Activated CD8-positive, alpha-beta memory T cell treated with anti-CD3 and anti-CD28 coated beads, Interleukin-2, amount 50 U/mL, for 1 hour (primary cell): Measurements from ENCODE around the gene VSIG2.
"Not testable (repeated sequence)": the region's sequence is repeated elsewhere in the genome, so short reads cannot be mapped to it uniquely, and the experiment has no call there.

Source experiments
- DNase-seq: peaks from one replicate; pipeline ENCODE4 v3.0.0-alpha.2; 2020; ENCODE audit errors: extremely low read depth

The VSIG2 gene, protein sequence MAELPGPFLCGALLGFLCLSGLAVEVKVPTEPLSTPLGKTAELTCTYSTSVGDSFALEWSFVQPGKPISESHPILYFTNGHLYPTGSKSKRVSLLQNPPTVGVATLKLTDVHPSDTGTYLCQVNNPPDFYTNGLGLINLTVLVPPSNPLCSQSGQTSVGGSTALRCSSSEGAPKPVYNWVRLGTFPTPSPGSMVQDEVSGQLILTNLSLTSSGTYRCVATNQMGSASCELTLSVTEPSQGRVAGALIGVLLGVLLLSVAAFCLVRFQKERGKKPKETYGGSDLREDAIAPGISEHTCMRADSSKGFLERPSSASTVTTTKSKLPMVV

DNA sequence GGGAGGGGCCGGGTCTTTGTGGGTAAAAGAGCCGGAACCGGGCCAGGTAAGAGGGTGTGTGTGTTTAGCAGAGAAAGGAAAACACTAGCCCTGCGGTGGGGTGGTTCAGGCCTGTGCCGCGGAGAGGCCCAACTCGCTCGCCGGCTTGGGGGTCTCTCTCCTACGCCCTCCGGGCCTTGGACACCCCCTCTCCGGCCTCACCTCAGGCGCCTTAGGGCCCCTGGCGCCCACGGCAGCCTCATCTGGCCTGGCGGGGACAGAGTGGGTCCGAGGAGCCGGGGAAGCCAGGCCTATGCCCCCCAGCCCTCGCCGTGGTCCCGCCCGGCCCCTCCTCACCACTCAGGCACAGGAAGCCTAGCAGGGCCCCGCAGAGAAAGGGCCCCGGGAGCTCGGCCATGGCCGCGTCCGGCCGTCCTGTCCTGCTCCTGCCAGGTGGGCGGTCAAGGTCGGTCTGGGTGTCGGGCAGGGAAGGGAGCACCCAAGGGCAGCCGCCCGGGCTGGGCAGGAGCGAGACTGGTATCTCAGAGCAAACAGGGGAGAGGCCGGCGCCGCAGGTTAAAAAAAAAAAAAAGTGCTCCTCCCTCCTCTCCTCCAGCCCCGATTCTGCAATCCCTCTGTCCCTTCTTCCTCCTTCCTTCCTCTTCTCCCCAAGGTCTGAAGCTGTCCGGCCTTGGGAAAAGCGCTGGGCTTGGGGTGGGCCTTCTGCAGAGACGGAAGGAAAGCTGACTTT, at the start of gene VSIG2:
VSIG2 (minus strand) TSS at position 515 of the 730 bp plus-strand sequence; CDS start at position 397, 118 bp downstream.
- DNase-seq = no peak

DNA sequence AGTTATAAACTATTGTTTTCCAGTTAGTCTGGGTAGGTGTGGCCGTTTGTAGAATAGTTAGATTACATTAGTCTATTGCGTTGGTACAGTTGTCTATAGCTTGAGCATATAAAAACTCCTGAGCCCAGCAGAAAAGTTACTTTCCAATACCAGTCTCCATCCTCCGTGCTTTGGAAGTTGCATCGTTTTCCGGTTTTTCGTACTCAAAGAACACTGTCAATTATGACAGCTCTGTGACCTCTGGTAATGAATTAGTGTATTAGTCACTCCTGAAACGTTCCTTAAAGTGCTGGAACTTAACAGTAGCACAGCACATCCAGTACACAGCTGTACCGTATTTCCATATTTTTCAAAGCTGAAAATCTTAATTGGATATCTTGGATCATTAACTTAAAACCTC, 49.0 kb upstream of the VSIG2 start:
- no peak for DNase-seq

DNA sequence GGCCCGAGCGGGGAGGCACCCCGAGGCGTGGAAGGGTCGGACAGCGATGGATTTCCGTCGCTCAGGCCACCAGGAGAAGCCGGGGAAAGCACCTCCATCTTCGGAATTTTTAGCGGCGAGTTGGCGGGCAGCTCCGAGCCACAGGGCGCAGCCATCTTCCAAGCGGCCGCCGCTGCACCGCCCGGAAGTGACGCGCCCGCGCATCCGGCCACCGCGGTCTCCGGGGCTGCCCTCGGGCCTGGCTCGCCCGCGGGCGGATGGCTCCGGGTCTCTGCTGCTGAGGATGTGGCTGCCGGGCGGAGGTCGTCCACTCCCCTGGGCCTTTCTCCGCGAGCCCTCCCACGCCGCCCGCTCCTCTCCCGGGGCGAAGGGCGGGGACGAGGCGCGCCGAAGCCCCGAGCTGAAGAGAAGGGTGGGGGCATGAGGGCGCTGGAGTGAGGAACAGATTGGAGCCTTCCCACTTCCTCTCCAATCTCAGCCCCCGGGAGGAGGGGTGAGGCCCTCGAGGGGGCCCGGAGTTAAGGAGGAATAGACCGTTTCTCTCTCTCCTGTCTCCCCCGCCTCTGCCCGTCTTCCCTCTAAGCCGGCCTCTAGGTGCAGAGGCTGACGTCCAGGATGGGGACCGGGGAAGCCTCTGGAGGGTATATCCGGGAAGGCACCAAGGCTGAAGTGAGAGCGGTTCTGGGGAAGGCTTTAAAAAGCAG, 48.3 kb upstream of the VSIG2 start, which contains the start of gene MSANTD2:
MSANTD2 (minus strand) TSS at position 181 of the 704 bp plus-strand sequence; CDS start at position 155, 26 bp downstream.
- DNase-seq = peak; percentile 17

DNA sequence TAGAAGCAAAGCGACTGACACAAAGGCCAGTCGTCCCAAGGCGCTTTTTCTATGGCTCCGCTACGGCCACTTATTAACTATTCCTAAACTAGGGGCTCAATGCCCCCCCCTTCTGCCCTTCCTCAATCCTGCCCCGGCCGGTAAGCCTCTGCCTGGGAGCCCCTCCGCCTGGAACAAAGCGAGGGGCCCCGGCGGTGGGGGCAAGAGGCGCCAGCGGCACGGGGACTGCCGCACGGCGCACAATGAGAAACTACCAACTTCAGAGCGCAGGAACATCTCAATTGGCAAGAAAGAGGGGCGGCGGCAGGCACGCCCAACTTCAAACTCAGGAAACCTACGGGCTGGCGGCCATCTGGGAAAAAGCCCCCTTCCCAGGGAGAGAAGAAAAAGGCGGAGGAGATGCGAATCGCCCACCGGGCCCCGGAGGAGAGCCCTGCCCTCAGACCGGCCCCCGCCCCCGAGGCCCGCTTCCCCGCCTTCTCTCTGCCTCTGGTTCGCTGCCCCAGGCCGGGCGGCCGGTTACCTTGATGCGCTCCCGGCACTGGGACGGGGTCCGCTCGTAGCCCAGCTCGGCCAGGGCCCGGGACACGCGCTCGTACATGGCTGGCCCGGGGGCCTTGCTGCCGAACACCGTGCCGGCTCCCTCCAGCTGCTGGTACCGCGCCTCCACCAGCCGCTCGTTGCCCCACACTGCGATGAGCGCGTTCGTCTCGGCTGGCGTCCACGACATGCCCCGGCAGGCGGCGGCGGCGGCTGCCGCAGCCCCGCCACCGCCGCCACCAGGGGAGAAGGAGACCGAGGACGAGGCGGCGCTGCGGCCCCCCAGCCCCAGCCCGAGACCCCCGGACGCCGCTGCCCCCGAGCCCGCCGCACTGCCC, 47.5 kb upstream of the VSIG2 start:
- no peak for DNase-seq

DNA sequence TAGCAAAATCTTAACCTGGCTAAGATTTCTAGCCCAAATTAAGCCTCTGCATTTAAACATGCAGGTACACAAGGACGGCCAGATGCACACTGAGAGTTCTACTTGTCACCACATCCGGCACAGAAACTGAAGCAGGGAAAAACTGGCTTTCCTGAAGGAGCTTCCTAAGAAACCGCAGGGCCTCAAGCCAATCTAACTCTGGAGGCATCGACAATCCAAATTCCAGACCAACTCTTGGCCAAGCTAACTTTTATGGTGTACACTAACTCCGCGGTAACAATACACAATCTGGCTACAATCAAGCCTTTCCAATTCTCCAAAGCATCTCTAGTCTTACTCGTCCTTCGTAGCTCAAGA, 46.9 kb upstream of the VSIG2 start:
- no peak for DNase-seq

DNA sequence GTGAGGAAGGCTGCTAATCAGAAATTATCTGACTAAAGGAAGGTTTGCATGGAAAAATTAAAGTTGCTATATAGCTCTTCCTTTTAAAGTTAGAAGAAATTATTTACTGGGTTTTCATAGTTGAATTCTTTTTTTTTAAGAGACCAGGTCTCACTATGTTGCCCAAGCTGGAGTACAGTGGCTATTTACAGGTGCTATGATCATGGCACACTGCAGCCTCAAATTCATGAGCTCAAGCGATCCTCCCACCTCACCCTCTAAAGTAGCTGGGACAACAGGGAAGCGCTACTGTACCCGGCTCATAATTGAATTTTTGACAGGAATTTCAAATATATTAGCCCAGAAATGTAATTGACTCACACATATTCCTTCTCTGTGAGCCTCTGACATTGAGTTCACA, 44.3 kb upstream of the VSIG2 start:
- DNase-seq = no peak

DNA sequence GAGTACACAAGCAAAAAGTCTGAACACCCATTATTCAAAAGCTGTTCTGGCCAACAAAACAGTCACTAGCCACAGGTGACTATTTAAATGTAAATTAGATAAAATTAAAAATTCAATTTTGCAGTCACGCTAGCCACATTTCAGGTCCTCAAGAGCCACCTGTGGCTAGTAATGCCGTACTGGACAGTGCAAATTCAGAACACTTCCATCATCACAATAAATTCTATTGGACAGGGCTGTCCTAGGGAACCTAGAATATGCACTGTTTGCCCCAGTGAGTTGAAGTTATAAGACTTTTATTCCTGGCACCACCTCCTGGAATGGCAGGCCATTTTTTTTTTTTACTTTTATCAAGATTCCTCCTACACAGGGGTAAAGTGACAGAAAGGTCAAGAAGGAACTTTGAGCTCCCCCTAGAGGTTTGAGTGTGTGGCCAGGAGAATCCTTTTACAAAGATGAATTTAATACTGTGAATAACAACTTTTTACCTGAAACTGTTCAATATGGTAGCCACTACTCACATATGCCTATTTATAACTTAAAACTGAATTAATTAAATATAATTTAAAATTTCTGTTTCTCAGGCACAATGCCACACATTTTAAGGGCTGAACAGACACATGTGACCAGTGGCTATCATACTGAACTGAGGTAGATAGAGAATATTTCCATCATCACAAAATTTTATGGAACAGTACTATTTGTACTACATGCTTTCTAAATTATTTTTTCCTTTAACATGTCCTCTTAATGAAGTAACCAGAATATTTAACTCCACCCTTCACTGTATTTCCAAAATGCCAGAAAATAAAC, 41.6 kb upstream of the VSIG2 start:
- no peak for DNase-seq

DNA sequence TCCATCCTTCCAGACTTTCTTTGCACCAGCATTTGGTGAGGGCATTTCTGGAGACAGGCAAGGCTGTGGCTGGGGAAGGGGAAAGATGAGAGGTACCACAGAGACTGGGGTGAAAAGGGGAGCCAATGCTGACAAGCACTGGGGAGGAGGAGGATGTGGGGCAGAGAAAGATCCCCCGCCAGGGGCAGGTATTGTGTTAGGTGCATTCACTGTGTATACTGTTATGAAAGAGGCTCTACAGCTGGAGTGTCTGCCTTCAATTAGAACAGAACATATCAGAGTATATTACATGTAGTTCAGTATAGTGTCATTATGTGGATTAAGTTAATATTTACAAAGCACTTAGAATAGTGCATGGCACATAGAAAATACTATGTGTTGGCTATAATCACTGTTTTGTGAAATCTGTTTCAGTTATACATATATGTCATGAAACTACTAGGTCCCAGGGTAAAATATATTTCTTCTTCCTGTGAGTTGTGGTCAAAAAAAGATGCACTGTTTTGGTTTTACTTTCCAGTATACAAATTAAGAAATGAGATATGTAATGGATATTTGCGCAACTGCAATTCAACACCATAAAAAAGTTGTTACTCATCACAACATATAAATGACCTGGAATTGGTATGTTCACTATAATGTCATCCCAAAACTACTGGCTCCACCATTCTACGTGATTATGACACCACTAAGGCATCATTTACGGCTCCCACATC, 39.7 kb upstream of the VSIG2 start:
- DNase-seq = no peak

DNA sequence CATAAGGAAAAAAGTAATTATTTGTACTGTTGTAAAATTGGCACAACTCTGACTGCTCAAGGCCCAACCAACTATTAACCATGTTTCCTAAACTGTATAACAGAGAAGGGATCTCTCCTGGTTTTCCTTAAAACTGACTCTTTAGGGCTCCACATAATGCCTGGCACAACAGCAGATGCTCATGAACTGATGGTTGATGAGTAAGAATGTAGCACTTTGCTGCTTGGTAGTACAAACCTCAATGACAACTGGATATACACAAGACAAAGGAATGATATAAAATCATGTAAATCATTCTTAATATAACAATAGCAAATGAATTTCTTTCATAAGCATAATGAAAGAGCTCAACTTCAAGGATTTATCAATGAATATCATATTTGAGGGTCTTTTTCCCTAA, 36.5 kb upstream of the VSIG2 start:
- no peak for DNase-seq

DNA sequence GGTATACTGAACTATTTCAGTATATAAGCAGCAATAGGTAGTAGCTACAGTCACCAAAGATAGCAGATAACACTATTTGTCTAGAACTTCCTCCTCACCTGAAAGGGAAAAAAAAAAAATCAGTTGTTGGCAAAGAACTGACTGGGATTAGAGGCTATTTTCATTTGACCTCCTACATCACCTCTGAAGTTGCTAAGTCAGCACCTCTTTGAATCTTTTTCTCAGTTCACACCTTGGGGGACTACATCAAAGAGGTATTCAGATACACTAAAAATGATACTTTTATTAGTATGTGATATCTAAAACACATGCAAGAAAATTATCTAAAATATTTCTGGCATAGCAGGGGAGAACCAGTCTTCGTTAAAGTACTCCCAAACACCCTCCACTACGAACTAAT, 32.0 kb upstream of the VSIG2 start:
- DNase-seq = no peak

DNA sequence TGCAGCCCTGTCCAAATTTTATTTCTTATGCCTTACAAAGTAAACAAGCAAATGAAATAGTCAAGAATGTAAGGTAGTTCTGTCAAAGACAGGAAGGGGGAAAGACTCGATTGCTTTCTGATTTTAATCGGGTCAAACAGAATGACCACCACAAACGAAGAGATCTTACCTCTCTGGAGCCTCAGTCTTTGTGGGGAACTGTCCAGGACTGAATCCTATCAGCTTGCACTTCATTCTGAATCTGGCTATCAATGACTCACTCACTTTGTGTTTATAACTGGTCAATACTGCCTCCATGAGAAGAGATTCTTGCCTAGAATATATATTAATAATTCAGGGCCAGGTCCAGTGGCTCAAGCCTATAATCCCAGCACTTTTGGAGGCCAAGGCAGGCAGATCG, 30.9 kb upstream of the VSIG2 start:
- DNase-seq = no peak

DNA sequence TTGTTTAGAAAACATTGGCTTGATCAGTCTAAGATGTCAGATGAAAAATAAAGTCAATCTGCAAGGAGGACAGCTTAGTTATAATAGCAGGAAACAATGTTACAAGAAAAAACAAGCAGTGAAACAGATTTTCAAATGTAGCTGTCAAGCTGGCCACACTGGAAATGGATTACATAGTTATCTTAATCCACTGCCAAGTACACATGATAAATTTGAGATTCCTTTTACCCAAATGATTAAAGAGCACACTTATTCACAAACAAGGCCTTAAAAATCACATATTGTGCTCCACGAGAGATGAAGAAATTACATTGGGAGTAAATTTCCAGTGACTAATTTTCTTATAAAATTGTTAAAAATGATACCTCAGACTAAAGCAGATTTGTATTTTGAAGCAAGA, 27.5 kb upstream of the VSIG2 start:
- no peak for DNase-seq

DNA sequence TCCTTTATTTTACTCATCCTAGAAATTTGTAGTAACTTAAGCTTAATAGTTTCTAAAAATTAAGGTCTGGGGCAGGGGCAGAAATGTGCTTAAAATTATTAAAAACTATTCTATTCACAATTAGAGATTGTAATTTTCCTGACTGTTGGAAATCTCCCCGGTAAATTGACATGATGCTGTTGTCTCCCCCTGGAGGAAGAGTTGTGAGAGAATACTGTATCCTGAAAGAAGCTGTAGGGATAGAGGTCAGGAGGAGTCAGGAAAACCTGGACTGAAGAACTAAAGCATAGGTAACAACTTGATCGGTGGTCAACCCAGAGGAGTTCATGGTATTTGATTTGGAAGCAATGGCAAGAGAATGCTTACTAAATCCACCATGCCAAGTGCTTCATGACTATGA, 26.2 kb upstream of the VSIG2 start:
- no peak for DNase-seq

DNA sequence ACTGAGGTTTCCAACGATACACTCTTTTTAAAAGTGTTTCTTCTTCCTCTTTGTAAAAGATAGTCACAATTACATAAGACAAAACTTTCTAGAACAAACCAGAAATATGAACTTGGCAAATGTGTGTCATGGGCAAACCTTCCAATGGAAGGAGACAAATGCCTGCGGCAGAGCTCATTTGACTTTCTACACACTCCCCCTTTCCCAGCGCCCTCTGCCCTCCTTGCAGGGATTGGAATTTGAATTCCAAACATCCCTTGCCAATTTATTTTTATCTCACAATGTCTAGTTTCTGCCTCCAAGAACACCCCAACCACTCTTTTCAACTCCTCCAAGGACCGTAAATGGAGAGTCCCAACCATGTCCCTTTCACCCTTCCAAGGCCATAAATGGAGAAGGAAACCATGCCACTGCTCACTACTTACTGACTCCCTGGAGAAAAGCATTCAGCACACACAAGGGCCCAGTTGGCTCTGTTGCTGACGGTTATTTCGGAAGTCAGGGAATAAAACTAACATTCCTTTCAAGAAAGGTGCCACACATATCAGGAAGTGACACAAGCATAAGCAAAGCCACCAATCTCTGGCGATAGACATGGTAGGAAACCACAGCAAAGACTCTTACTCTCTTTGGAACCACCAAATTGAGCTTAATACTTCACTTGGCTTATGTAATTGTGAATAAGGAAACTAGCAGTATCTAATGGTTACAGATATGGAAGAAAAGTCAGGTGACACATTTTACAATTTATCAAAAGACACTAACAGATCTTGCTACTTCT, 25.0 kb upstream of the VSIG2 start:
- no peak for DNase-seq

DNA sequence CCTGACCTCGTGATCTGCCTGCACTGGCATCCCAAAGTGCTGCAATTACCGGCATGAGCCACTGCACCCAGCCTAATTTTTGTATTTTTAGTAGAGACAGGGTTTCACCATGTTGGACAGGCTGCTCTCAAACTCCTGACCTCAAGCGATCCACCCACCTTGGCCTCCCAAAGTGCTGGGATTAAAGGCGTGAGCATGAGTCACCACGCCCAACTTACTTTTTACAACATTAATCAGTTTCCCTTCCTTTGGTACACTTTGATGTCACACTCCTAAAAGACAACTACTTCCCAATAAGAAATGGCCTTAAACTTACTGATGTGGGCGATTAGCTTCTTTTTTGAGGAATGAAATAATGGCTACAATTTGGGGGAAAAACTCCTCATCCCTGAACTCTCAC, 18.9 kb upstream of the VSIG2 start:
- not testable (repeated sequence) for DNase-seq

DNA sequence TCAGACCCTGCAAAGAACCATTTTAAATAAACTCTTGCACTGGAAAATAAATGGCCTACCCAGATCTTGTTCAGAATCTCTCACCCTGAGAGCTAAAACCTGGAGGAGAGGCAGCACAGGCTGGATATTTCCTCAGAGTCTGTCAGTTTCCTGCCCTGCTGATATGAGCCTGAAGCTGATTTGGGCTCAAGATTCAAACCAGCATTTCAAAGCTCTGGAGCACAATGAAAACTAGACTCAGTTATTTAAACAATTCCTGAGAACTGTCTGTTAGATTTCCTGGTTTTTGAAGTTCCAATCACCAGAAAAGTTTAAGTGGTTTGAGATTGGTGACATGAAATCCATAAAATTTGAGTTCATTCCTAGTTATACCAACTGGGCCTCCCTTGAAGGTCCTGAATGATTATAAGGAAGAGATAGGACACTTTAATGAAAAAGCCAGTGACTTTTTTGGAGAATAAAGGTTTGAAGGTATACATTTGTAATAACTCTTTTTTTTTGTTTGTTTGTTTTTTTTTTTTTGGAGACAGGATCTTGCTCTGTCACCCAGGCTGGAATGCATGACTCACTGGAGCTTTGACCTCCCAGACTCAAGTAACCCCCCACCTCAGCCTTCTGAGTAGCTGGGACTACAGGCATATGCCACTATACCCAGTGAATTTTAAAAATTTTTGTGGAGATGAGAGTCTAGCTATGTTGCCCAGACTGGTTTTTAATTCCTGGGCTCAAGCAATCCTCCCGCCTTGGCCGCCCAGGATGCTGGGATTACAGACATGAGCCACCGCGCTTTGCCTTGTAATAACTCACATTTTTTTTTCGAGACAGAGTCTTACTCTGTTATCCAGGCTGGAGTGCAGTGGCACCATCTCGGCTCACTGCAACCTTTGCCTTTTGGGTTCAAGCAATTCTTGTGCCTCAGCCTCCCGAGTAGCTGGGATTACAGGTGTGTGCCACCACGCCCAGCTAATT, 18.0 kb upstream of the VSIG2 start:
- DNase-seq = no peak

DNA sequence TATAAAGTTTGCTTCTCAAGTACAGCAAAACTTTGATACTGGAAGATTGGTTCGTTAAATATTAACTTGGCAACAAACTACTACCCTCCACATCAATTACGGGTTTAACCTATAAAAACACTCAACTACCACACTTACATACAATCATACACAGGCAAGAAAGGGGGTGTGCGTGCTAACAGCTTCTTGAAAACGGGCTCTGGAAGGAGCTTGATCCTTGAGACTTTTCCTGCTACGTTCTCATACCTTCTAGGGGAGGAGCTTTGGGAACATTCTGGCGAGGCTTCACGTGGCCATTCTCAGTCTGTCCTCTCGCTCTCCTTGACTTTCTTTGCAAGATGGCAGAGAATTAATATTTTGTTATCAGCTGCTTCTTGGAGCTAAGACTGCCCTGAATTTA, 16.9 kb upstream of the VSIG2 start:
- DNase-seq = no peak

DNA sequence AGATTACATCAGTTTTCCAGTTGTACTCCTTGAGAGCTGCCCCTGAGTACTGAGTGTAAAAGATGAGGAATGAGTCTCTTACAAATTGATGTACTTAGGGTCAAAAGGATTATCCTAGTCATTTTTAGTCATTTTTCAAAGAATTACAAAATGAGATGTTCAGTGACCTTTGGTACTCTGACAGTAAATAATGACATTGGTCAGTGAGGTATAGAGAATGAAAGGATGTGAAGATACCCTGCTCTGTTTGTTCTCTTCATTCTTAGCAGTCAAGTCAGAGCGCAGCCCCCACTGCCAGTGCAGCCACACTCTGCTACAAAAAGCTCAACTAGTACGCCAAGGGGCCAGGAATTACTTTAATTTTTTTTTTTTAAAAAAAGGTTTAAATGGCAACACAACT, 14.1 kb upstream of the VSIG2 start:
- no peak for DNase-seq
